ENCODE measurements around the gene ROCK1. TPM values are rescaled to one million over a fixed set of nuclear protein-coding genes. Genes with fewer than 3 reads are reported as not detected.

The ROCK1 gene
- total RNA-seq, 4 donors from 2014 or later, result 17.6 to 58.2 (median 24.8) TPM

DNA sequence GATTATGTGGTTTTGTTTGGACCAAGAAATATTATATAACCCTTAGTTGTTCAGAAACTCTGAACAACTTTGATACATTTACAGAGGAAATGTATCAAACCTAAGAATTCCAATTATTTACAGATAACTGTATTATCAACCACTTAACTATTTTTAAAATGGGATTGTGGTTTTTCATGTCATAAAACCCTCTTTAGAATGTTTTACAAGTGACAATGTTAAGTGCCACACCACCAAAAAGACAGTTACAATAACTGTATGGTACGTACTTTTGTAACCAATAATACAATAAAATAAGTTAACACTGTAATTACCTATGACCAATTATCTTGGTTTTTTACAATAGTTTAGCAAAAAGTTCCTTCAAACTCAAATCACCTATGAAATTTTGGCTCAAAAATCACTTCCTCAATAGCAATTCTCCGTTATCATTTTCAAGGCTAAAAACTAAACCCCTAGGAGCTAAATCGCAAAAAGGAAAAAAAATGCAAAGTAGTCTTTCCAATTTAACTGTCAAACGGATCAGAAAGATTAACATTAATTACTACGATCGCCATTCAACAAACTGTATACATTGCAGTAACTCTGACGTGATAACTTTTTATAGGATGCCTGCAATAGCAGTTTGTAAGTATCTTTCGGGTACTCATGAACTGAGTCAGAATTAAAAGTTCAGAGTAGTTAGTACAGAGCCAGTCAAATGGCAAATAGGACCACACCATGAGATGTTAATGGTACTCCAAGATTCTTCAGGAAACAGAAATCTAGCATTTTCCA lies 1.5 kb downstream of the ROCK1 start:
- DNase-seq, result no peak
- no peaks in the 10 kb centered on the region for H3K36me3 ChIP-seq
- no peaks in the 10 kb centered on the region for H3K27me3 ChIP-seq
- H3K27ac ChIP-seq, result peak overlapping the region; percentile 95 to 99 (median 96)
- TF ChIP-seq POLR2A (IDR thresholded peaks at IDR 0.05), result no peak
- TF ChIP-seq, protein P1, sequence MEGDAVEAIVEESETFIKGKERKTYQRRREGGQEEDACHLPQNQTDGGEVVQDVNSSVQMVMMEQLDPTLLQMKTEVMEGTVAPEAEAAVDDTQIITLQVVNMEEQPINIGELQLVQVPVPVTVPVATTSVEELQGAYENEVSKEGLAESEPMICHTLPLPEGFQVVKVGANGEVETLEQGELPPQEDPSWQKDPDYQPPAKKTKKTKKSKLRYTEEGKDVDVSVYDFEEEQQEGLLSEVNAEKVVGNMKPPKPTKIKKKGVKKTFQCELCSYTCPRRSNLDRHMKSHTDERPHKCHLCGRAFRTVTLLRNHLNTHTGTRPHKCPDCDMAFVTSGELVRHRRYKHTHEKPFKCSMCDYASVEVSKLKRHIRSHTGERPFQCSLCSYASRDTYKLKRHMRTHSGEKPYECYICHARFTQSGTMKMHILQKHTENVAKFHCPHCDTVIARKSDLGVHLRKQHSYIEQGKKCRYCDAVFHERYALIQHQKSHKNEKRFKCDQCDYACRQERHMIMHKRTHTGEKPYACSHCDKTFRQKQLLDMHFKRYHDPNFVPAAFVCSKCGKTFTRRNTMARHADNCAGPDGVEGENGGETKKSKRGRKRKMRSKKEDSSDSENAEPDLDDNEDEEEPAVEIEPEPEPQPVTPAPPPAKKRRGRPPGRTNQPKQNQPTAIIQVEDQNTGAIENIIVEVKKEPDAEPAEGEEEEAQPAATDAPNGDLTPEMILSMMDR (IDR thresholded peaks at IDR 0.05), result no peak
- 0% methylated on average over 8 of the region's 8 CpGs for WGBS, 2 donors
- intact Hi-C loops (cut with DNase I), result no loop called here
- H3K9me3 ChIP-seq, result no peaks in the 10 kb centered on the region
- H3K4me1 ChIP-seq, result peaks cover 13 to 62% (median 15%) of the 10 kb centered on the region in 3 donors
- peak overlapping the region; percentile 85 to 97 (median 93) for H3K4me3 ChIP-seq

DNA sequence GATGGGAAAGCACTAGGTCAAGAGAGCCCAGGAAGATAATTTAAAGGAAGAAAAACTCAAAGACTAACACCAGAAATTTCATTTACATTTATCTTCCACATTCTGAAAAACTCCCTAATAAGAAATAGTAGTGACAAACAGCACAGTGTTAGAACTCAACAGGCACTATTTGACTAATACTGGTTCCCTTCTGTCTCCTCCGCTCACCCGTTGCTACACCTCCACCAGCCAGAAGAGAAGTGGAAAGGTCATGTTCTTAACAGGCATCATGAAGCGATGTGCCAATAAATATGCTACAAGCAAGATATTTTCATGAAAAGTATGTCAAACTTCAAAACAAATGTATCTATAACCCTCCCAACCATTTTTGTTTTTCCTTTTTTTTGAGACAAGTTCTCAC lies 5.7 kb downstream of the ROCK1 start:
- Histone ChIP-seq H3K4me1 (peaks cover 13 to 68% (median 18%) of the 10 kb centered on the region in 3 donors), H3K27ac (peak overlapping the region in 1 of 4 donors; percentile 19), H3K4me3 (peak overlapping the region in 2 of 4 donors; percentile 4 to 37), H3K27me3 (no peaks in the 10 kb centered on the region), H3K36me3 (no peaks in the 10 kb centered on the region), H3K9me3 (no peaks in the 10 kb centered on the region)
- 63 to 78% methylated on average over 3 of the region's 3 CpGs for WGBS, 2 donors
- TF ChIP-seq, protein P1 (IDR thresholded peaks at IDR 0.05), result no peak
- TF ChIP-seq POLR2A (IDR thresholded peaks at IDR 0.05), result no peak
- DNase-seq, result no peak
- intact Hi-C loops (cut with DNase I), result no loop called here

DNA sequence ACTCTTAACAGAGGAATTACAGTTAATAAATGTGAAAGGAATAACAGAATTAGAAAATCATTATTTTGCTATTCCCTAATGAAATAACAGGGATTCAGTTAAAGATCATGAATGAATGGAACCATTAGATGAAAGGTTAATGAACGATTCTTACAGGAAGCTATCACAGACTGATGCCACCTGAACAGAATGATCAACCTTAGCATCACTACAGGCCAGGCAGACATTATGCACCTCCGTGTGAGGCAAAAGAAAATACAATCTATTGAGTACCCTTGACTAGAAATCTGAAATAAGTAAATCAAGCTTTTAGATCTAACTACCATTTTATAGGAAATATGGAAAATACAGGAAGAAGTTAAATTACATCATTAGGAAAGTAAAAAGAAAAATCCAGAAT lies 10.4 kb downstream of the ROCK1 start:
- DNase-seq, result no peak
- TF ChIP-seq POLR2A (IDR thresholded peaks at IDR 0.05), result no peak
- TF ChIP-seq, protein P1 (IDR thresholded peaks at IDR 0.05), result no peak
- Histone ChIP-seq H3K27ac (no peak overlapping the region), H3K4me3 (no peak overlapping the region), H3K36me3 (no peaks in the 10 kb centered on the region), H3K9me3 (no peaks in the 10 kb centered on the region), H3K4me1 (peaks cover 0 to 52% (median 20%) of the 10 kb centered on the region in 3 donors), H3K27me3 (no peaks in the 10 kb centered on the region)
- 60 to 73% methylated on average over 2 of the region's 2 CpGs for WGBS, 2 donors
- intact Hi-C loops (cut with DNase I), result no loop called here

DNA sequence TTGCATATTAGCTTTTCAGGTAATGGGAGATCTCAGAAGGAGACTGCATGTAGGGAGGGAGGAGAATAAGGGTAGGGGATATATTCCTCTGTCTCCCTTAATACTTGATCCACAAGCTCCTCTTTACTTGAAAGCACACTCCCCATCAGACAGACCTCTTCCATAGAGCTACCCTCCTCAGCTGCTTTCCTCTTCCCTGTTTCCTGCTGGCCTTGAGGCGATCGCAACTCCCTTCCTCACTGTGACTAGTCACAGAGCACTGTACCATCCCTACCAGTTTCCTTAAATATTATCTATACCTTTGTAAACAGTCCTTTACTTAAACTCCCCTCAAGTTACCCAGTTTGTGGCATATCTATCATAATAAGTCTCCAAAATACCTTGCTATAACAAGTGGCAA lies 10.9 kb downstream of the ROCK1 start:
- DNase-seq, result no peak
- peaks cover 0 to 47% (median 15%) of the 10 kb centered on the region in 3 donors for H3K4me1 ChIP-seq
- no peak overlapping the region for H3K4me3 ChIP-seq
- H3K36me3 ChIP-seq, result no peaks in the 10 kb centered on the region
- no peaks in the 10 kb centered on the region for H3K27me3 ChIP-seq
- WGBS, 2 donors, result 61 to 88% methylated on average over 2 of the region's 2 CpGs
- intact Hi-C loops (cut with DNase I), result no loop called here
- H3K27ac ChIP-seq, result no peak overlapping the region
- H3K9me3 ChIP-seq, result no peaks in the 10 kb centered on the region
- TF ChIP-seq, protein P1 (IDR thresholded peaks at IDR 0.05), result no peak
- TF ChIP-seq POLR2A (IDR thresholded peaks at IDR 0.05), result no peak

DNA sequence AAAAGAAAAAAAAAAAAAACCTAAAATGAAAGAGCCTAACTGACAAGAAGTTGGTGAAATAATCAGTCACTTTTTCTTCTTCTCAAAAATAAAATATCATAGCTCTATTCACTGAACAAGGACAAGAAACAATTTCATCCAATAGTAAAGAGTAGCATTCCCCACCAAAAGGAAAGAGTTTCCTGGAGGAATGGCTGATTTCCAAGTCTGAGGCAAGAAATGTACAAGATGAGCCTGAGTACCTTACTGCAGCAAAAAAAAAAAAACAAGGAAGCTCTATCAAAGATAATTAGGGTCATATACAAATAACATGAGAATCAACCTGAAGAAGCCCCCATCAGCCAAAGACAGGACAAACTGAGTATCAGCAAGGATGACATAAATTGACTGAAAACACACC lies 11.5 kb downstream of the ROCK1 start:
- Histone ChIP-seq H3K27ac (no peak overlapping the region), H3K36me3 (no peaks in the 10 kb centered on the region), H3K9me3 (no peaks in the 10 kb centered on the region), H3K4me3 (no peak overlapping the region), H3K27me3 (no peaks in the 10 kb centered on the region), H3K4me1 (peaks cover 0 to 41% (median 11%) of the 10 kb centered on the region in 3 donors)
- TF ChIP-seq POLR2A (IDR thresholded peaks at IDR 0.05), result no peak
- TF ChIP-seq, protein P1 (IDR thresholded peaks at IDR 0.05), result no peak
- intact Hi-C loops (cut with DNase I), result no loop called here
- DNase-seq, result no peak
